ENCODE data around the gene TC2N.

GRCh38 chr14:91885113-91885712 is 17.9 kb upstream of the TC2N start:
- no peak for TF ChIP-seq CTCF (IDR thresholded peaks at IDR 0.05)
- no peak for TF ChIP-seq POLR2A (IDR thresholded peaks at IDR 0.05)
- TF ChIP-seq POLR2AphosphoS5 (IDR thresholded peaks at IDR 0.05), result no peak

All from prostate gland (tissue), 2 donors.